HG03025 (cell line): Measurements from ENCODE around the gene ZNF778.
"Not testable (repeated sequence)": the region's sequence is repeated elsewhere in the genome, so short reads cannot be mapped to it uniquely, and the experiment has no call there.

Experiments
- ATAC-seq: cut with Tn5 transposase; IDR thresholded peaks from one replicate; pipeline ENCODE4 v1.9.1; 2021; ENCODE audit warnings: mild to moderate bottlenecking, moderate library complexity; ENCODE audit not compliant: unreplicated experiment, low FRiP score

The ZNF778 gene

GRCh38 chr16:89247734-89248075 lies 30.2 kb downstream of the ZNF778 start:
- not testable (repeated sequence) for ATAC-seq

GRCh38 chr16:89248196-89248982 lies 30.9 kb downstream of the ZNF778 start:
- no peak for ATAC-seq

- no peak for ATAC-seq
Observed at GRCh38 chr16:89253548-89254287, 36.2 kb downstream of the ZNF778 start.

- ATAC-seq = no peak
Observed at GRCh38 chr16:89256651-89257254, 39.2 kb downstream of the ZNF778 start.

GRCh38 chr16:89257281-89257731 lies 39.8 kb downstream of the ZNF778 start:
- no peak for ATAC-seq

GRCh38 chr16:89257757-89258465 lies 40.4 kb downstream of the ZNF778 start:
- no peak for ATAC-seq

GRCh38 chr16:89259901-89260300 lies 42.4 kb downstream of the ZNF778 start:
- not testable (repeated sequence) for ATAC-seq

GRCh38 chr16:89261691-89262563 lies 44.4 kb downstream of the ZNF778 start:
- ATAC-seq = no peak

GRCh38 chr16:89264800-89265550 lies 47.5 kb downstream of the ZNF778 start:
- ATAC-seq = no peak

- ATAC-seq = no peak
Observed at GRCh38 chr16:89265647-89266046, 48.1 kb downstream of the ZNF778 start.

- no peak for ATAC-seq
Observed at GRCh38 chr16:89266521-89267134, 49.1 kb downstream of the ZNF778 start.

- not testable (repeated sequence) for ATAC-seq
Observed at GRCh38 chr16:89267746-89268145, 50.2 kb downstream of the ZNF778 start.

- ATAC-seq = no peak
Observed at GRCh38 chr16:89268585-89268984, 51.1 kb downstream of the ZNF778 start.

GRCh38 chr16:89268987-89269735 lies 51.7 kb downstream of the ZNF778 start:
- ATAC-seq = no peak

- ATAC-seq = no peak
Observed at GRCh38 chr16:89269805-89270665, 52.5 kb downstream of the ZNF778 start.

- ATAC-seq = no peak
Observed at GRCh38 chr16:89270666-89271345, 53.3 kb downstream of the ZNF778 start.

GRCh38 chr16:89272631-89273030 lies 55.1 kb downstream of the ZNF778 start:
- ATAC-seq = no peak
